HEK293 (cell line): ENCODE measurements around the gene SUPT3H.
"Not testable (repeated sequence)": the region's sequence is repeated elsewhere in the genome, so short reads cannot be mapped to it uniquely, and the experiment has no call there.

ENCODE experiments used
- ZFP3 ChIP-seq: fragments of 450-650 bp; formaldehyde crosslinking; IDR thresholded peaks from 2 replicates; pipeline ENCODE4 v1.5.1; 2016; ENCODE audit warnings: low read depth, missing biosample characterization, missing genetic modification characterization
- ZNF140 ChIP-seq: fragments of 450-650 bp; formaldehyde crosslinking; IDR thresholded peaks from 2 replicates; pipeline ENCODE4 v1.5.1; 2016; ENCODE audit warnings: missing biosample characterization, missing genetic modification characterization
- ZNF169 ChIP-seq: fragments of 450-650 bp; formaldehyde crosslinking; IDR thresholded peaks from 2 replicates; pipeline ENCODE4 v1.5.1; 2016; ENCODE audit warnings: missing biosample characterization, missing genetic modification characterization
- ZNF596 ChIP-seq: fragments of 450-650 bp; IDR thresholded peaks from 2 replicates; pipeline ENCODE4 v1.5.0; 2018; ENCODE audit warnings: missing biosample characterization, mild to moderate bottlenecking, missing genetic modification characterization, moderate library complexity
- ZNF747 ChIP-seq: fragments of 450-650 bp; formaldehyde crosslinking; IDR thresholded peaks from 2 replicates; pipeline ENCODE4 v1.5.1; 2016; ENCODE audit warnings: missing biosample characterization, missing genetic modification characterization
- TF ChIP-seq, protein P1 (sequence below): fragments of 450-650 bp; formaldehyde crosslinking; IDR thresholded peaks from 2 replicates; pipeline ENCODE4 v1.5.1; 2016; ENCODE audit warnings: missing biosample characterization, missing genetic modification characterization
- TF ChIP-seq, protein P2 (sequence below): fragments of 450-650 bp; formaldehyde crosslinking; IDR thresholded peaks from 2 replicates; pipeline ENCODE4 v1.5.1; 2017; ENCODE audit warnings: missing biosample characterization, missing genetic modification characterization
- TF ChIP-seq, protein P3 (sequence below): fragments of 450-650 bp; formaldehyde crosslinking; IDR thresholded peaks from 2 replicates; pipeline ENCODE4 v1.5.1; 2016; ENCODE audit warnings: missing biosample characterization, missing genetic modification characterization

DNA sequence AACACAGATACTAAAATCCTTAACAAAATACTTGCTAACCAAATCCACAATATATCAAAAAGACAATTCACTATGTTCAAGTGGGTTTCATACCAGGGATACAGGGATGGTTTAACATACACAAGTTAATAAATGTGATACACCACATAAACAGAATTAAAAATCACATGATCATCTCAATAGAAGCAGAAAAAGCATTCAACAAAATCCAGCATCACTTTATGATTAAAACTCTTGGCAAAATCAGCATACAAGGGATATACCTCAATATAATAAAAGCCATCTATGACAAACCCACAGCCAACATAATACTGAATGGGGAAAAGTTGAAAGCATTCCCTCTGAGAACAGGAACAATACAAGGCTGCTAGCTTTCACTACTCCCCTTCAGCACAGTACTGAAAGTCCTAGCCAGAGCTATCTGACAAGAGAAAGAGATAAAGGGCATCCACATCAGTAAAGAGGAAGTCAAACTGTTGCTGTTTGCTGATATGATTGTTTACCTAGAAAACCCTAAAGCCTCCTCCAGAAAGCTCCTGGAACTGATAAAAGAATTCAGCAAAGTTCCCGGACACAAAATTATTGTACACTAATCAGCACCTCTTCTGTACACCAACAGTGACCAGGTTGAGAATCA lies 83.6 kb downstream of the SUPT3H start:
- TF ChIP-seq, protein P1, sequence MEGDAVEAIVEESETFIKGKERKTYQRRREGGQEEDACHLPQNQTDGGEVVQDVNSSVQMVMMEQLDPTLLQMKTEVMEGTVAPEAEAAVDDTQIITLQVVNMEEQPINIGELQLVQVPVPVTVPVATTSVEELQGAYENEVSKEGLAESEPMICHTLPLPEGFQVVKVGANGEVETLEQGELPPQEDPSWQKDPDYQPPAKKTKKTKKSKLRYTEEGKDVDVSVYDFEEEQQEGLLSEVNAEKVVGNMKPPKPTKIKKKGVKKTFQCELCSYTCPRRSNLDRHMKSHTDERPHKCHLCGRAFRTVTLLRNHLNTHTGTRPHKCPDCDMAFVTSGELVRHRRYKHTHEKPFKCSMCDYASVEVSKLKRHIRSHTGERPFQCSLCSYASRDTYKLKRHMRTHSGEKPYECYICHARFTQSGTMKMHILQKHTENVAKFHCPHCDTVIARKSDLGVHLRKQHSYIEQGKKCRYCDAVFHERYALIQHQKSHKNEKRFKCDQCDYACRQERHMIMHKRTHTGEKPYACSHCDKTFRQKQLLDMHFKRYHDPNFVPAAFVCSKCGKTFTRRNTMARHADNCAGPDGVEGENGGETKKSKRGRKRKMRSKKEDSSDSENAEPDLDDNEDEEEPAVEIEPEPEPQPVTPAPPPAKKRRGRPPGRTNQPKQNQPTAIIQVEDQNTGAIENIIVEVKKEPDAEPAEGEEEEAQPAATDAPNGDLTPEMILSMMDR (tag by site-specific recombination): not testable (repeated sequence)
- TF ChIP-seq, protein P2, sequence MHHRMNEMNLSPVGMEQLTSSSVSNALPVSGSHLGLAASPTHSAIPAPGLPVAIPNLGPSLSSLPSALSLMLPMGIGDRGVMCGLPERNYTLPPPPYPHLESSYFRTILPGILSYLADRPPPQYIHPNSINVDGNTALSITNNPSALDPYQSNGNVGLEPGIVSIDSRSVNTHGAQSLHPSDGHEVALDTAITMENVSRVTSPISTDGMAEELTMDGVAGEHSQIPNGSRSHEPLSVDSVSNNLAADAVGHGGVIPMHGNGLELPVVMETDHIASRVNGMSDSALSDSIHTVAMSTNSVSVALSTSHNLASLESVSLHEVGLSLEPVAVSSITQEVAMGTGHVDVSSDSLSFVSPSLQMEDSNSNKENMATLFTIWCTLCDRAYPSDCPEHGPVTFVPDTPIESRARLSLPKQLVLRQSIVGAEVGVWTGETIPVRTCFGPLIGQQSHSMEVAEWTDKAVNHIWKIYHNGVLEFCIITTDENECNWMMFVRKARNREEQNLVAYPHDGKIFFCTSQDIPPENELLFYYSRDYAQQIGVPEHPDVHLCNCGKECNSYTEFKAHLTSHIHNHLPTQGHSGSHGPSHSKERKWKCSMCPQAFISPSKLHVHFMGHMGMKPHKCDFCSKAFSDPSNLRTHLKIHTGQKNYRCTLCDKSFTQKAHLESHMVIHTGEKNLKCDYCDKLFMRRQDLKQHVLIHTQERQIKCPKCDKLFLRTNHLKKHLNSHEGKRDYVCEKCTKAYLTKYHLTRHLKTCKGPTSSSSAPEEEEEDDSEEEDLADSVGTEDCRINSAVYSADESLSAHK: not testable (repeated sequence)
- TF ChIP-seq, protein P3, sequence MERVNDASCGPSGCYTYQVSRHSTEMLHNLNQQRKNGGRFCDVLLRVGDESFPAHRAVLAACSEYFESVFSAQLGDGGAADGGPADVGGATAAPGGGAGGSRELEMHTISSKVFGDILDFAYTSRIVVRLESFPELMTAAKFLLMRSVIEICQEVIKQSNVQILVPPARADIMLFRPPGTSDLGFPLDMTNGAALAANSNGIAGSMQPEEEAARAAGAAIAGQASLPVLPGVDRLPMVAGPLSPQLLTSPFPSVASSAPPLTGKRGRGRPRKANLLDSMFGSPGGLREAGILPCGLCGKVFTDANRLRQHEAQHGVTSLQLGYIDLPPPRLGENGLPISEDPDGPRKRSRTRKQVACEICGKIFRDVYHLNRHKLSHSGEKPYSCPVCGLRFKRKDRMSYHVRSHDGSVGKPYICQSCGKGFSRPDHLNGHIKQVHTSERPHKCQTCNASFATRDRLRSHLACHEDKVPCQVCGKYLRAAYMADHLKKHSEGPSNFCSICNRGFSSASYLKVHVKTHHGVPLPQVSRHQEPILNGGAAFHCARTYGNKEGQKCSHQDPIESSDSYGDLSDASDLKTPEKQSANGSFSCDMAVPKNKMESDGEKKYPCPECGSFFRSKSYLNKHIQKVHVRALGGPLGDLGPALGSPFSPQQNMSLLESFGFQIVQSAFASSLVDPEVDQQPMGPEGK: not testable (repeated sequence)
- TF ChIP-seq ZFP3 (tag by site-specific recombination); ZNF169; ZNF140; ZNF747; ZNF596 (tag by site-specific recombination): not testable (repeated sequence)
